Measurements from ENCODE around the gene CASP9.
"Not testable (repeated sequence)": the region's sequence is repeated elsewhere in the genome, so short reads cannot be mapped to it uniquely, and the experiment has no call there.

Gene CASP9

DNA sequence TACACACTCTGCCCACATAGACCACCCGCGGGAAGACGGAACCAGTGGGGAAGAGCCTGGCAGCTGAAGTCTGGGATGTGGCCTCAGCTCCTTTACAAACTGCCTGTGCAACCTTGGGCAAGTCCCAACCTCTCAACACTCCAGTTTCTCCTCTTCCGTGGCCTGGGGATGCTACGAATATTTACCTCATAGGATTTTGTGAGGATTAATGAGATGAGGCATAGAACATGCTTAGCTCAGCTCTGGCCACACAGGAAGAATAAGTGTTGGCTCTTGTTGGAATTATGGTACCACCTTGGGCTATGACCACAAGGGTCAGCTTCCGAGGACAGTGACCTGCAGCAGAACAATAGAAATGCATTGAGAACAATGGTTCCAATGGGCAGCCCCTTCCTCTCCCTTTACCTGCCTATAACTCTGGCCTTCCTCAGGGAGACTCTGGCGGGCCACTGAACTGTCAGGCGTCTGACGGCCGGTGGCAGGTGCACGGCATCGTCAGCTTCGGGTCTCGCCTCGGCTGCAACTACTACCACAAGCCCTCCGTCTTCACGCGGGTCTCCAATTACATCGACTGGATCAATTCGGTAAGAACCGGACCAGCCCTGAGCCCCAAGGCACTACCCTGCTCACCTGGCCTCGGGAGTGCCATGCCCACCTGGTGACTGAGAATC lies 56.9 kb downstream of the CASP9 start:
- DNase-seq: not testable (repeated sequence)

DNA sequence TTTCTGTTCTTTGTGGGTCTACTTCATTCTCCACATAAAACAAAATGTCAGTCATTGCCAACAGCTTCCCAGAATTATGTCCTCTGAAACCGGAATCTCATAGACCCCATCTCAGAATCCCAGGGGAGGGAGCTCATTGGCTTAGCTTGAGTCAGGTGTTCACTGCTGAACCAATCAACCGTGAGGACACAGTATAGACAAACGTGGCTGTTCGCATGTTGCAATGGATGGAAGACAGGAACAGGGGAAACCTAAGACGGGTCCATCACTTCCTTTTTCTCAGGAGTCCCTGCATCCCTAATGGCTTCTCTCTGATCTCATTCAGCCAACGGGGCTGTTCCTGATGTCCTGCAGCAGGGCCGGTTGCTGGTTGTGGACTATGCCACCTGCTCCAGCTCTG lies 58.3 kb downstream of the CASP9 start:
- DNase-seq: no peak

DNA sequence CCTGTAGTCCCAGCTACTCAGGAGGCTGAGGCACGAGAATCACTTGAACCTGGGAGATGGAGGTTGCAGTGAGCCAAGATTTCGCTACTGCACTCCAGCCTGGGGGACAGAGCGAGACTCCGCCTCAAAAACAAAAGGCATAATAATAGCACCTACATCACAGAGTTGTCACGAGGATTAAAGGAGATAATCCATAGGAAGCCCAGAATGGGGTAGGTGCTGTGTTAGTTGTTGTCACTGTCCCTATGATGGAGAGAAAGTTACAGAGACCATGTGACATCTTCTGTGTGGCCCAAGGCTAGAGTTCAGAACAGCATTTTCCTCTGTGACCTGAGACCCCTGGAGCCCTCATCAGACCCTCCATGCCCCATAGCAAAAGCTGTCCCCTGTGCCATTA lies 60.1 kb downstream of the CASP9 start:
- DNase-seq: not testable (repeated sequence)

DNA sequence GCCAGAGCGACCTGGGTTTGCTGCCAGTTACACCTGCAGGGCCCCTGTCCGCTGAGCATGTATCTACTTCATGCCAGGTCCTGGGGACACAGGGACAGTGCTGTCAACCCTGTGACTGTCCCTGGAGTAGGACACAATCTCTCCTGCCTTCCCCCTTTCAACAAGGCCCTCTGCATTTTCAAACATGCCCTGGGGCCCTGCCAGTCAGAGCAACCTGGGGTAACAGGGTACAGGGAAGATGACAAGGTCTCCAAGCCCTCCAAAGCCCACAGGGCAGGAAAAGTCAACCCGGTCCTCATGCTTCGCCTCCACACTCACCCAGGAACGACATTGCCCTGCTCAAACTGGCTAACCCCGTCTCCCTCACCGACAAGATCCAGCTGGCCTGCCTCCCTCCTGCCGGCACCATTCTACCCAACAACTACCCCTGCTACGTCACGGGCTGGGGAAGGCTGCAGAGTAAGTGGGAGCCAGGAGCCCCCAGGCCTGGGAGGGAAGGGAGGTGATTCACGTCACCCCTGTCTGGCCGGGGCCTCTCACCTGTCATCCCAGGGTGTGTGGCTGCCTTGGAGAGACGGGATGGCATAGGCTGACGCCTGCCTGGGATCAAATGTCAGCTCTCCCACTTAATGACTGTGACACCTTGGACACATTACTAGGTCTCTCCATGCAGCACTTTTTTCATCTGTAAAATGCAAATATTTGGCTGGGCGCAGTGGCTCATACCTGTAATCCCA lies 60.8 kb downstream of the CASP9 start:
- not testable (repeated sequence) for DNase-seq

DNA sequence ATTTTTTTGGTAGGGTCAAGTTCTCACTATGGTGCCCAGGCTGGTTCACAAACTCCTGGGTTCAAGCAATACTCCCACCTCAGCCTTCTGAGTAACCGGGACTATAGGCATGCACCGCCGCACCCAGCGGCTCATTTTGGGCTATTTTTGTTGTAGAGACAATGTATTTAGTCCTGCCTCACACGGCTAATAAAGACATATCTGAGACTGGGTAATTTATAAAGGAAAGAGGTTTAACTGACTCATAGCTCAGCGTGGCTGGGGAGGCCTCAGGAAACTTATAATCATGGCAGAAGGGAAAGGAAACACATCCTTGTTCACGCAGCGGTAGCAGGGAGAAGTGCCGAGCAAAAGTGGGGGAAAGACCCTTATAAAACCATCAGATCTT lies 63.3 kb downstream of the CASP9 start:
- DNase-seq: no peak

DNA sequence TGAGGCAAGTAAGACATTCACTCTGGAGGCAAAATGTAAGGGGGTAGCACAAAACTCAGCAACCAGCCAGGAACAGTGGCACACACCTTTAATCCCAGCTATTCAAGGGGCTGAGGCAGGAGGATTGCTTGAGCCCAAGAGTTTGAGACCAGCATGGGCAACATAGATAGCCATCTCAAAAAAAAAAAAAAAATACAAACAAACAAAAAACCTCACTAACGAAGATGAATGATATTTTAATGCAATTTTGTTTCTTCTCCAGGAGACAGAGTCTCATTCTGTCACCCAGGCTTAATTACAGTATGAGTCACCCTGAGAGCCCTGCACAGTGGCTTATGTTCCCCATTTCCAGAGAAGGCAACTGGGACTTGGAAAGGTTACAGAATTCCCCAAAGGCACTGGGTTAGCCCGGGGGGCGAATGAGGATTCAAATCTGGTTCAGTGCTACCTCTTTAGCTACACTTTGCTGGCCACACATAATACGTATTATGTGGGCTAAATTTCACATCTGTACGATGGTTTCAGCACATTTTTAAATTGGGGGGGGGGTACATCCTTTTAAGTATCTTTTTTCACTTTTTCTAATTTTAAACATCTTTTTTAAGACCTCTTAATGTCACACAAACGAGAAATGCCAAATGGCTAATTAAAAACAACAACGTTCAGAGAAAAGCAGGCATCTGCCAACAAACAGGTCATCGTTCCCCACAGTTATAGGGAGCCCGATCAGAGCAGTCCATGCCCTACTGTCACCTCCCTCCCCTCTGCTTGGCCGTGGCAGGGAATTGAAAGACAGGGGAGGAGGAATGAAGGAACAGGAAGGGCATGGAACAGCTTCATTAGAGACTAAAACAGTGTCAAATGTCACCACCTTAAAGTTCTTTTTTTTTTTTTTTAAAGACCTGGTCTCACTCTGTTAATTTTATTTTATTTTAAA lies 64.0 kb downstream of the CASP9 start:
- no peak for DNase-seq

DNA sequence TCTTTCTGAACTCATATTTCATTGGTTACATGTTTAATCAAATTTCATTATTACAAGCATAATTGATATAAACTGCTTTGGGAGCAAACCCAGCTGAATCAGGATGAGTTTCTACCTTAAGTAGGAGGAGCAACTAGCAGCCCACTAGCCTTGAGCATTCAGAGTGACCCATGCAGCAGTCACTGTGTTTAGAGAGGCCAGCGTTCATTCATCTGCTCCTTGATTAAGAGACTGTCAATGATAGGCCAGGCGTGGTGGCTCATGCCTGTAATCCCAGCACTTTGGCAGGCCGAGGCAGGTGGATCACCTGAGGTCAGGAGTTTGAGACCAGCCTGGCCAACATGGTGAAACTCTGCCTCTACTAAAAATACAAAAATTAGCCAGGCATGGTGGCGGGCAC lies 65.6 kb downstream of the CASP9 start:
- DNase-seq: not testable (repeated sequence)

DNA sequence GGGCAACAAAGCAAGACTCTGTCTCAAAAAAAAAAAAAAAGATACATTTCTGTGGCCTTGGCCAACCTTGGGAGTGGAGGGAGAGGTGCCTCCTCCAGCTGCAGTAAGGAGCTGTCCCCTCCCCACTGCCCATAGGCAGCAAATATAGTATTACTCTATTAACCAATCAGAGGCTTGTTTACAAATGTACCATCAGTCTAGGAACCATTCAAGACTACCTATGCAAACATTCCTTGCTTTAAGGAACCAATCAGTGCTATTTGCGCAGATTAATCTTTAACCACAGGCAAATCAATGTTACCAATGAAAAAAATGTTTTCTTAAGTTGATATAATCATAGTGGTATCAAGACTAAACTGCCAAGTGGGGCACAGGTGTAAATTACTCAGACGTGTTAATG lies 66.4 kb downstream of the CASP9 start:
- no peak for DNase-seq

DNA sequence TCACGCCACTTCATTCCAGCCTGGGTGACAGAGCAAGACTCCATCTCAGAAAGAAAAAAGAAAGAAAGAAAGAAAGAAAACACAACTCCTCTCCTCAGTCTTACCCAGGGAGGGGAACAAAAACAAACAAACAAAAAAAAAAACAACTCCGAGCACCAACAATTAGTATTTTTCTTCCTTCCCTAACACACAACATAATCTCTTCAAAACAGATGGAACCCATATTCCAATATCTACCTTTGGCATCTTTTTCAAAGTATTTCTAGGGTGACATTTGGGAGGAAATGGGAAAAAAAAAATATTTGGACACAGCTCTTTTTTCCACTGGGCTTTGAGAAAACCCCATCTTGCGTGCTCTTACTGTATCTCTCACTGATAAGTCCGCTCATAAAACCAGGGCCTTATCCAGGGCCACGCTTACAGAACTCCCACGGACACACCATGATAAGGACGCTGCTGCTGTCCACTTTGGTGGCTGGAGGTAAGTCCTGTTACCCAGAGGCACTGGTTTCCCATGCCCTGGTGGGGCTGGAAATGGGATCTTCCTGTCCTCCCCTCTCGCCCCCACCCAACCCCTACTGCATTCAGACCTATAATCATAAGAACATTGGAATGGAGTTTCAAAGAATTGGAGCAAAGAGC lies 67.6 kb downstream of the CASP9 start, which contains the start of gene CELA2A:
Gene CELA2A, plus strand, starts transcription at position 420 of the 642 bp plus-strand sequence. Its CDS starts 22 bp downstream, at position 442.
- no peak for DNase-seq

DNA sequence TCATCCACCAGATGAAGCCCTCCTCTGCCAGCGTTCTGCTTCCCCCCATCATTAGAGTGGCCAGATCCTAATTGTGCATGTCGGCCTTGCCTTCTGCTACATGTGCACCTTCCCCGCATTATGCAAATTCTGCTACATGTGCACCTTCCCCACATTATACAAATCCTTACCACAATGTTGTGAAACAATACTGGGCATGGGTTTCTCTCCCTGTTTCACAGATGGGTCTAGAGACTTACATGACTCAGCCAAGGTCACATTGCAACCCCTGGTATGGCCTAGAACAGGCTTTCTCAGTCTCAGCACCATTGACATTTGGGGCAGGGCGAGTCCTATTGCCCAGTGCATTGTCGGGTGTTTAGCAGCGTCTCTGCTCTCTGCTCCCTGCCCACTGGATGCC lies 68.5 kb downstream of the CASP9 start:
- no peak for DNase-seq

DNA sequence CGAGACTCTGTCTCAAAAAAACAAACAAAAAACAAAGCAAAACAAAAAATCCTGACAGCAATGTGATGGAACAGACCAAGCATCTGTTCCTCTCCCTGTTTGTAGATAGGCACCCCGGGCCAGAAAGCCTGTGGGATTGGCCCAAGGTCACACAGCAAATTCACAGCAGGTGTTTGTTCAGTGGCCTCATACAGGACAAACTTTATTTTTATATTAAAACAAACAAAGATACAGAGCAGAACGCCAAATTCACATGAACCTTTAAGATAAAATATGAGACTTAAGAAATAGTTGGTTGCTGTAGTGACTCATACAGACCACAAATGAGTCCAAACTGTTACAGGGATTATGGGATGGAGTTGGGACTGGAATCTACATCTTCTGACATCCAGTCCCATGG lies 69.8 kb downstream of the CASP9 start:
- no peak for DNase-seq

DNA sequence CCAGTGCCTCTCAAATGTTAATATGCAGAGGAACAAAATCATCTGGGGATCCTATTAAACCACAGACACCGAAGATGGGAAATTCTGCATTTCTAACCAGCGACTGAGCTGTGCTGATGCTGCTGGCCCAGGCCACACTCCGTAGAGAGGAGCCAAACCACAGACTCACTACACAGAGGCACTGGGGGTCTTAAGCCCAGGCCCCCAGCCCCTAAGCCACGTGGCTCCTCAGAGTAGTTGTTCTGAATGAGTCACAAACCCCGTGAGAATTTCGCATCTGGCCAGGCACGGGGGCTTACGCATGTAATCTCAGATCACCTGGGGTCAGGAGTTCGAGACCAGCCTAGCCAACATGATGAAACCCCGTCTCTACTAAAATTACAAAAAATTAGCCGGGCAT lies 70.3 kb downstream of the CASP9 start:
- no peak for DNase-seq

DNA sequence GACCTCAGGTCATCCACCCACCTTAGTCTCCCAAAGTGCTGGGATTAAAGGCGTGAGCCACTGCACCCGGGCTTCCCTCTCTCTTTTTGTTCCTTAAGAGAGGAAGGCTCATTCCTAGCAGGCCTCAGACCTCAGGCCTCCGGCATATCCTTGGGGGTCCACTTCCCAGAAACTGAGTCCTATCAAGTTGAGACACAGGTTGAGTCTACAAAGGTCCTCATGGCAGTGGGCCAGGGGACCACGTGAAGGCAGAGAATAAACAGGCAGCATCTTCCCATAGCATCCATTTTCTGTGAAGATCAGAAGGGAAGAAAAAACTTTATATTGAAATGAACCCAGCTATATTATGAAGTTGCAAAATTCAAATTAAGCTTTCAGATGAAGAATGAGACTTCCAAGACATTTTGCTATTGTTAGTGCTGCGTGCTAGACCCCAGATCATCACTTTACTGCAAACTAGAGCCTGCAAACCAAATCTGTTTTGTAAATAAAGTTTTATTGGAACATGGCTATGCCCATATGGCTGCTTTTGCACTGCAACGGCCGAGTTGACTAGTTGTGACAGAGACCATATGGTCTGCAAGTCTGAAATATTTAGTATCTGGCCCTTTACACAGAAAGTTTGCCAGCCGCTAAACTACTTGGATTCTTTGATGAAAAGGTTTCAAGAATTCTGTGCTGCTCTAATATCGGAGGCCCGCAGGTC lies 71.0 kb downstream of the CASP9 start:
- no peak for DNase-seq

DNA sequence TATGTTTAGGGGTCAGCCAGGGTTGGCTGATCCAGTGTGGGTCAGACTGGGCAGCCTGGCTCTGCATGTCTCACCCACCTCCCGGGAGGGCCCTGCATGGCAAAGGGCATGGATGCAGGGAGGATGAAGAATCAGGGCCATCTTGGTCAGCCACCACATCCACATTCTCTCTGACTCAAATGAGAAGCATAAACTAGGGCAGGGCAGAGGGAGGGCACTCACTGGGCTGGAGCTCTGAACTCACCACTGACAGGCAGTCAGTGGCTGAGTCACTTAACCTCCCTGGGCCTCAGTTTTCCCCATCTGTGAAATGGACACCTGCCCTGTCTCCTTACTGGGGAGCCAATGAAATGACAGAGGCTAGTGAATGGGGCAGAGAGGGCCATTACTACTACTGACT lies 71.8 kb downstream of the CASP9 start:
- DNase-seq: no peak

DNA sequence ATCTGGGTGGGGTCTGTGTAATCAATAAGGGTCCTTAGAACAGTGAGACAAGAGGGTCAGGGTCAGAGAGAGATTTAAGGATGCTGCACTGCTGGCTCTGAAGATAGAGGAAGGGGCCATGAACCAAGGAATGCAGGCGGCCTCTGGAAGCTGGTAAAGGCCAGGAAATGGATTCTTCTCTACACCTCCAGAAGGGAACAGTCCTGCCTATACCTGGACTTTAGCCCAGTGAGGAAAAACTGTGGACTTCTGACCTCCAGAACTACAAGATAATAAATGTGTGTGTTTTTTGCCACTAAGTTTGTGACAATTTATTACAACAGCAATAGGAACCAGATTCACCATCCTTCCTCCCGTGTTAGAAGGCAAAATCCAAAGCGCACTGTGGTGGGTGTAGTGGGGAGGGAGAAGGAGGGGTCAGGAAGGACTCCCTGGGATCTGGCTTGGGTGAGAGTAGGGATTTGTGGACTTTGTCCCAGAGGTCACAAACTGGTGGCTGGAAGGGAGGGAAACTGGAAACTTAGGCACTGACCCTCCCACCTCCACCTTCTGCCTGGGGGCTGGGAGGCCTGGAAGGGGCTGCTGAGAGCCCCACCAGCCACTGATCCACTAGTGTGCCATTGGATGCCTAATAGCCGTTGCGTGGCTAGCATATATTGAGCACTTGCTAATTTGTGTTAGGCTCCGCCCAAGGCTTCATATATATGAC lies 72.8 kb downstream of the CASP9 start:
- DNase-seq: no peak

DNA sequence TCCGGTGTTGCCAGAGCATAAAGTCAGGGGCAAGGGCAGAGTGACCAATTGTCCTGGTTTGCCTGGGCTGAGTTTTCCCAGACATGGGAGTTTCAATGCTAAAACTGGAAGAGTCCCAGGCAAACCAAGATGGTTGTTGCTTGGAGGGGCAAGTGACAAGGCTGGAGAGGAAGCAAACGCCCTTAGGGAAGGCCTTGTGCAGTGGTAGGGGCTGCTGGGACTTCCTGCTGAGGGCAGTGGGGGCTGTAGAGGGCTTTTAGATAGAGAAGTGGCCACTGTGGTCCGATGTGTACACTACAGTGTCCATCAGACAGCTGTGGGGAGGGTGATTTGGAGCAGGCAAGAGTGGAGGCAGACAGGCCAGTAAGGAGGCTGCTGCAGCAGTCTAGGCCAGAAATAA lies 74.4 kb downstream of the CASP9 start:
- no peak for DNase-seq

DNA sequence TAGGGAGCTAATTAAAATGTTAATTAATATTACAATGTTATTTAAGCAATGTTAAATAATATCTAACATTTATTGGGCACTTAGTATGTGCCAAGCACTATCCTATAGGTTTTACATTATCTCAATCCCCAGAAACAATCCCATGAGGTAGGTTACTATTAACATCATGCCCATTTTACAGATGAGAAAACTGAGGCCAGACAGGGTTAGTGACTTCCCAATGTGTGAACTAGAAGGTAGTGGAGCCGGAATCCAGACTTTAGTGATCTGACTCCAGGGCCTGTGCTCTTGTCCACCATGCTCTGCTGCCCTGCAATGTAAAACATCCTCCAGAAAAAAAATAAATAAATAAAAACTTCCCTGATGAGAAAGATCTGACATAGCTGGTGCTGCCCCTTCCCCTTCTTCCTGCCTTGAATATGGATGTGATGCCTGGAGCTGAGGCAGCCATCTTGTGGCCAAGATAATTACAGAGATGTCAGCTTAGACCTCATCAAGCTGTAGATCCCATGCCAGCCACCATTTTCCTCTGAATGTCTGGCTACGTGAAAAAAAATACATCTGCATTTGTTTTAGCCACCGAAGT lies 75.0 kb downstream of the CASP9 start:
- no peak for DNase-seq

DNA sequence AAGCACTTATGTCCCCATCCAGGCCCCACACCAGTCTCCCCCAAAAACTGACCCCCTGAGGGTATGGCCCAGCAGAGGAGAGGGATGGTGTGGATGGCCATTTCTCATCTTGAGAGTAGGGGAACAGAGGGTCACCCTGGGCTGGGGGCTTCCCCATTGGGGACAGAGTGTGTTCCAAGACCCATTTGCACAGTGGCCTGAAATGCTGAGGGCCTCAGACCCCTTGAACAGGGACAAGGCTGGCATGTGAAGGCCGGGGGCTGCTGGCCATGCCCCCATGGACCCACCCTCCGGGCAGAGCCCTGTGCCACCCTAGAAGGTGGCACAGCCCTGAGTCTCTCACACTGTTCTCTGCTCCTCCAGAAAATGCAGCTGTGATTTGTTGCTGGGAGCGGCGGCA lies 77.8 kb downstream of the CASP9 start:
- no peak for DNase-seq

DNA sequence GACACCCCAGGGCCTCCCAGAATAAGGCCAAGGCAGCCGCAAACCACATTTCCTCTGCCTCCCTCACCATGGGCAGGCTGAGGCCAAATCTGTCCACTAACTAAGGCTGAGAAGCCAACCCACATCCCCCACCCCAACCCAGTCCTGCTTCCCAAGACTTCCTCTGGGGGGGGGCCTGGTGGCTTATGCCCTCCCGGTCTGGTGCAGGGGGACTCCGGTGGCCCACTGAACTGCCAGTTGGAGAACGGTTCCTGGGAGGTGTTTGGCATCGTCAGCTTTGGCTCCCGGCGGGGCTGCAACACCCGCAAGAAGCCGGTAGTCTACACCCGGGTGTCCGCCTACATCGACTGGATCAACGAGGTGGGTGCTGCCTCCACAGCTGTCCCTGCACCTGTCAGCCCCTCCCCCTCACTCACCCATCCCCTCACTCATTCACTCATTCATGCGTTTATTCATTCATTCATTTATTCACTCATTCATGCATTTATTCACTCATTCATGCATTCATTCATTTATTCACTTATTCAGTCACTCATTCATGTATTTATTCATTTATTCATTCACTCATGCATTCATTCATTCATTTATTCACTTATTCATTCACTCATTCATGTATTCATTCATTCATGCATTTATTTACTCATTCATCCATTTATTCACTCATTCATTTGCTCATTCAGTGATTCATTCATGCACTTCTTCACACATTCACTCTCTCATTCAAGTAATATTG lies 78.5 kb downstream of the CASP9 start:
- DNase-seq: no peak

Measured in cerebellar nuclear complex (tissue), 1 donor.